Activated gamma-delta T cell (primary cell): ENCODE data around the gene RNF114.
"Not testable (repeated sequence)": the region's sequence is repeated elsewhere in the genome, so short reads cannot be mapped to it uniquely, and the experiment has no call there.

Source experiments
- DNase-seq: peaks from one replicate; lab custom pipeline; 2025; lab: John Stamatoyannopoulos, UW
- total RNA-seq, 2 donors: gene quantifications; one replicate each; lab custom pipeline; 2026; lab: John Stamatoyannopoulos, UW

Gene RNF114, protein sequence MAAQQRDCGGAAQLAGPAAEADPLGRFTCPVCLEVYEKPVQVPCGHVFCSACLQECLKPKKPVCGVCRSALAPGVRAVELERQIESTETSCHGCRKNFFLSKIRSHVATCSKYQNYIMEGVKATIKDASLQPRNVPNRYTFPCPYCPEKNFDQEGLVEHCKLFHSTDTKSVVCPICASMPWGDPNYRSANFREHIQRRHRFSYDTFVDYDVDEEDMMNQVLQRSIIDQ
- total RNA-seq: 102 to 109 reads per million in 2 donors

DNA sequence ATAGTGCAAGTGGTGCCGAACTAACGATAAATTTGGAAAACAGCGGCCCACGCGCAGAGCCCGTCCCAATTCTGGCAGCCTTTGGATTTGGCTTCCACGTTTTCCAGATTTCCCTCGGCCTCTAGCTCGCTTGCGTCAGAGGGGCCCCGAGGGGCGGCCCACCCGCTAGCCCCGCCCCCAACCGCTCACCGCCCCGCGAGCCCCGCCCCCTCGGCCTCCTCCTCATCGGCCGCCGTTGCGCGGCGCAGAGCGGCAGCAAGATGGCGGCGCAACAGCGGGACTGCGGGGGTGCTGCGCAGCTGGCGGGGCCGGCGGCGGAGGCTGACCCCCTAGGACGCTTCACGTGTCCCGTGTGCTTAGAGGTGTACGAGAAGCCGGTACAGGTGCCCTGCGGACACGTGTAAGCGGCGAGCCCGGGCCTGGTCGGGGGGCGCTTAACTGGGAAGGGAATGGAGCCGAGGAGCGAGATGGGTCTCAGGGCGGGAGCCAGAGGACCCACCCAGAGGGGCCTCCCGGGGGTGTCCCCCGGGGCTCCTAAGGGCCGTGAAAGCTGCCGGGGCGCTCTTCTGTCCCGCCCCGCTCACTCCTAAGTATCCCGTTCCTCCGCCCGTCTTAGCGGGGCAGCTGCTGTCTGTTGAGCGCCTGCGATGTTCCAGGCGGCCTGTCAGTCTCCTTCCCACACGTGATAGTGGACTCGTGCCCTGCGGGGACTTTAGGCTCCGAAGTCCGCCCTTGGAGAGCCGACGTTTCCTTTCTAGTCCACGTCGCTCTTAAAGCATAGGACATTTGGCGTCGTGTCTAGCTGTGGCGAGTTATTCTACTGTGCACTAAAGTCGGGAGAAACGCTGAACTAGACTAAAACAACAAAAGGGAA, at the start of gene RNF114:
Gene RNF114, plus strand, starts transcription at position 245 of the 874 bp plus-strand sequence. Its CDS starts 16 bp downstream, at position 261.
- DNase-seq: peak; percentile 86

DNA sequence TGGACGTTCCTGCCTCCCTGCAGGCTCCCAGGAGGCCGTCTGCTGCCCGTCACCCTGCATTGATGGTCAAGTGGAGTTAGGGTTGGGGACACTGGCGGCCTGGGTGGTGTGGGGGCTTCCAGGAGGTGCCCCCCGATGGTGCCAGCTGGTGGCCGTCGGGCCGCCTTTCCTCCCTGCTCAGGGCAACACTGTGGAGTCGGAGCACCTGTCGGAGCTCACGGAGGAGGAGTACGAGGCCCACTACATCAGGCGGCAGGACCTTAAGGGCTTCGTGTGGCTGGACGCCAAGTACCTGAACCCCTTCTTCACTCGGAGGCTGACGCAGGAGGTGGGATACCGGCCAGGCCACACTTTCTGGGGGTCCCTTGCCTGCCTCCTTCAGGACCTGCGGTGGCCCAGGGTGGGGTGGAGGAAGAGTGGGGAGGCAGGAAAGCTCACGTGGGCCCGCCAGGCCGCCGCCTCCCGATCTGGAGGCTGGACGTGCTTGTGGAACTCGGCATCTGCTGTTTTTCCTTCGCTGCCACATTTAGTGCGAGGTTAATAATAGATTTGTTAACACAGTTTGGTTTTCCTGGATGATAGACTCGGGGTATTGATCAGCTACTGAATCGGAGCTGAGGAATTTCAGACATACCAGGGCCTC, 49.5 kb upstream of the RNF114 start:
- no peak for DNase-seq

DNA sequence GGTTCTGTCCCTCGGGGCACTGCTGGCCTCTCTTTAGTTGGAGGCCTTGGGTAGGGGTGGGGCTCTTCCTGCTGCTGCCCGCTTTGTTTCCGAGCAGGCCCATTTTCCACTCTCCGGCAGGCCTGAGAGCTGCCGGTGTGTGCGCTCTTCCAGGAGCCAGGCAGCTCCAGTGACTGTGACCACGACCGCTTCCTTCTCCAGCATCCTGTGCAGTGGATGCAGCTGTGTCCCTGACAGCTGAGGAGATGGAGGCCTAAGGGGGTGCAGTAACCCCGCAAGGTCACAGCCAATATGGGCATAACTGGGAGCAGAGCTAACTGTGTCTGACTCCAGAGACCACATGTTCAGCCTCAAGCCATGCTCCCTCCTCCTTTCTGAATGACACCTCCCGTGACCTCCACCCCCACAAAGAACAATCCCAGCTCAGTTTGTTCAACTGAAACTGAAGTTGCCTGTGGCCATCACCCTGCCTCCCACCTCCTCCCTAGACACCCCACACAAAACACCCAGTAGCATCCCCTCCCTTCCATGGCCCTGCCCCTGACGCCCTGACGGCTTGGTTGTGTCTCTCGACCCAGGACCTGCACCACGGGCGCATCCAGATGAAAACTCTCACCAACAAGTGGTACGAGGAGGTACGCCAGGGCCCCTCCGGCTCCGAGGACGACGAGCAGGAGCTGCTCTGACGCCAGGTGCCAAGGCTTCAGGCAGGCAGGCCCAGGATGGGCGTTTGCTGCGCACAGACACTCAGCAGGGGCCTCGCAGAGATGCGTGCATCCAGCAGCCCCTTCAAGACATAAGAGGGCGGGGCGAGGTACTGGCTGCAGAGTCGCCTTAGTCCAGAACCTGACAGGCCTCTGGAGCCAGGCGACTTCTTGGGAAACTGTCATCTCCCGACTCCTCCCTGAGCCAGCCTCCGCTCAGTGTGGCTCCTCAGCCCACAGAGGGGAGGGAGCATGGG, 48.7 kb upstream of the RNF114 start:
- no peak for DNase-seq

DNA sequence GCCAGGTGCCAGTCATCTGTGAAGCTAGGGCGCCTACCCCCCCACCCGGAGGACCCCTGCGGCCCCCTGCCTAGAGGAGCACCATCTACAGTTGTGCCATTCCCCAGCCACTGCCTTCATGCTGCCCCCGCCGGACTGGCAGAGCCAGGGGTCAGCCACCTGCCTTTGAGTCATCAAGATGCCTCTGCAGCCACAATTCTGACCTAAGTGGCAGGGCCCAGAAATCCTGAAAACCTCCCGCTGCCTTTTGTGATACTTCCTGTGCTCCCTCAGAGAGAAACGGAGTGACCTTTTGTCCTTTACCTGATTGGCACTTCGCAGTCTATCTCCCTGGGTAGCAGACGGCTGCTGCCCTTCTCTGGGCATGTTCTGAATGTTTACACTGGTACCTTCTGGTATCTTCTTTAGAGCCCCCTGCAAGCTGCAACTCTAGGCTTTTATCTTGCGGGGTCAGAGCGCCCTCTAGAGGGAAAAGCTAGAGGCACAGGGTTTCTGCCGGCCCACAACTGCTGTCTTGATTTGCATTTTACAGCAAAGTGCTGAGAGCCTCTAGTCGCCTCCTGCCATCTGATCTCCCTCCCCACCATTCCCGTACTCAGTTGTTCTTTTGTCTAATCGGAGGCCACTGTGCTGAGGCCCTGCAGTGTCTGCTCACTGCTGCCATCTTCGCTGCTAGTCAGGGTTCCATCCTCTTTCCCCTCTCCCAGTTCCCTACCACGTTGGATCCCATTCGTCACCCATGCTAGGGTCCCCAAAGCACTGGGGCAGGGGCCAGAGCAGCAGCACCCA, 47.8 kb upstream of the RNF114 start:
- DNase-seq: no peak

DNA sequence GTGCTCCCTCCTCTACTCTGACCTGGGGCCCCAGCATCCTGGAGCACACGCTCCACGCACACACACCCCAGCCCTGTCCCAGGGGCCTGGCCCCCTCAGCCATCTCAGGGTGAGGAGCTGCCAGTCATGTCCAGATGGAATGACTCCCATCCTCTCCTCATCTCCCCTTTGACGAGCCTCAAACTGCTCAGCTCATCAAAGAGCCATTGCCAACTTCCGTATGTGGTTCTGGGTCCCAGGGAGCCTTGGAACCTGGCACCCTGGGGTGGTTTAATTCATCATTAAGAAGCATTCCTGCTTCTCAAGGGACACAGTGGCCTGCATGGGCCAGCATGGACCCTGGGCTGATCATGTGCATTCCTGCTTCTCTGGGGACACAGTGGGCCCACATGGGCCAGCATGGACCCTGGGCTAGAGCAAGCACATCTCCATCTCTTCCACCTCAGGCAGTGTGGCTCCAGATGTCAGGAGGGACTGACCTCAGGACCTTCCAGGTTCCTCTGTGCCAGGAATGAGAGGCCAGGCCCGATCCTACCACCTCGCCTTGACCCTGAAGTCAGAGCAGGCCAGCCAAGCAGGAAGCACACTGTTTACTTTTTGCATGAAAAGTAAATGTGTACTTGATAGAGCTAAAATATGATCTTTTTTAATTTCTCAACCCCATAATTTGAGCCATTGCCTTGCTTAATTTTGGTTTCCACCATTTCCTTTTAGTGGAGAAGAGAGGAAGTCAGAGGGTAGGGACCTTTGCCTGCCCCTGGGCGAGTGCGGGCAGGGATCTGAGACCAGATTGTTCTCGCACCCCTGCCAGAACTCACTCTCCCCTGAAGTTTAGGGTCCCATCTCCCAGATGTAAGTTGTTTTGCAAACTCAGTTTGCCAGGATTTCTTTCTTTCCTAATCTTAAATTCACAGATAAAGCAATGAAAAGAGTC, 46.9 kb upstream of the RNF114 start:
- no peak for DNase-seq

DNA sequence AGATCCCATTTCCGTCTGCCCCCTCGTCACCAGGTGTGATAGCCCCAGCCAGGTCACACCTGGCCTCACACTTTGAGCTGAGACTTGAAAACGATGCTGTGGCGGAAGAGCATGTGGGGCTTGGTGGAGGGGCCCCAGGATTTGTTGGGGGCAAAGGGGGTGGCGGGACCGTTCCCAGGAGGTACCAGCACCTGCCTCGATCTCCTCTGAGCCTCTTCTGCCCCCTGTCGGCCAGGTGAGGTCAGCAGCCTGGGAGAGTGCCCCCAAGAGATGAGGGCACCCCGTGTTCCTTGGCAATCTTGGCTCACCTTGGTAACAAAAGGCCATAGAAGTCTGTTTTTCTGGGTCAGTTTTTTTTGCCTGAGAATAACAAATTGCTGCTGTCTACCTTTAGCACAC, 46.3 kb upstream of the RNF114 start:
- no peak for DNase-seq

DNA sequence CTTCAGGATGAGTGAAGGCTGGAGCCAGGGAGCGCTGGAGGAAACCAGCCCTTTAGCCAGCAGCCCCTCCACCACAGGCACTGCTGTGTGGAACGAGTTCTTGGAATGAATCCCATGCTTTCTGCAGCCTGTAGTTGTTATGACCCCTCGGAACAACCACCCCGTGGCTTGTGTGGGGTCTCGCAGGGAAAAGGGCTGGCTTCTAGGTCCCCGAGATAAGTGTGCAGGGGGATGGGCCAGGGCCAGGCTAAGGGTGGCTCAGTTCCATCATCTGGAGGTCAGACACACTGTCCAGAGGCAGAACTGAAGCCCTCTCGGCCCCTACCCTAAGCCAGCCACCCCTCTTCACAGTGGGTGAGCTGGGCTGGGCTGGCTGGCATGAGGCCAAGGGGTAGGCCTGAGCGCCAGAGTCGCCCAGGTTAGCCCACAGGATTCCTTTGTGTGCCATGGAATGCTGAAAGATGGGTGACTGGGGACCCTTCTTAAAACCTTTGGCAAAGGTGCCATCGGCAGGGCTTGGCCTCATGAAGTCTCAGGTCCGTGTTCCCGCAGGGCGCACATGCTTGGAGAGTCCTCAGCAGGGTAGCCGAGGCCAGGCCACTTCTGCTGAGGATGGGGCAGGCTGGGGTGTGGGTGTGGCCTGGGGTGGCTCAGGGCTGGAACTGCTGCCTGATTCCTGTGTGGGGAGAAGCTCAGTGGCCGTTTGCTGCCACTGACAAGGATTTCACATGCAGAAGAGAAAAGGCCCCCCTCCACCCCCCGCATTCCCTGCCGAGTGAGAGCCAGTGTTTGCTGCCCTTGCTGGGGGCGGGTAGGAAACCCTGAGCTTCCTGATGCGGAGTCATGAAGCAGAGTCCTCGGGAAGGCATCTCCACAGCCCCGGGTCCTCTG, 45.5 kb upstream of the RNF114 start:
- no peak for DNase-seq

DNA sequence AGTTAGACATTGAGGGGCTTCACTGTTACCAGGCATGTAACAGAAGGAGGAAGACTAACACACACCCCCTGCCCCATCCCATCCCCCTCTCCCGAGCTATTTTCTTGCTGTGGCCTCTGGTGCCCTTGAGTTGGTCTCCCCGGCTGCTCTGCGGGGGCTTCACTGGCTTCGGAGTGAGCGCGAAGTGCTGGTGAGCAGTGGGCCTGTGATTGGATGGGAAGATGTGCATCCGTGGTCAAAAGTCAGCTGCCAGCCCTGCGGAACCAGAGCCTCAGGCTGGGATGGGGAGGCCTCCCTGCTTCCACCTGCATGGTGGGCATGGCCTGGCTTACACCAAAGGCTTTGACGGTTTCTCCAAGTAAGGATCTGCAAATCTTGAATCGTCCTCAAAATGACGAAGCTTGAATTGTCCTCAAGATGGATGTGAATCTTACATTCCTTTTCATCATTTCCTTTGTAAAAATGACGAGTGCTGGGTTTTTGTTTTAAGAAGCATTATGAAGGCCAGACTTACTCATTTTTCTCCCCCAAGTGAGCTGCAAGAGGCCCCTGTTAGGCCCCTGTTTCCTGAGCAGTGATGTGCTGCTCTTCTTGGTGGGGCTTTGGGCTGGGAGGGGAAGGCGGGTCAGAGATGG, 44.6 kb upstream of the RNF114 start:
- DNase-seq: no peak

DNA sequence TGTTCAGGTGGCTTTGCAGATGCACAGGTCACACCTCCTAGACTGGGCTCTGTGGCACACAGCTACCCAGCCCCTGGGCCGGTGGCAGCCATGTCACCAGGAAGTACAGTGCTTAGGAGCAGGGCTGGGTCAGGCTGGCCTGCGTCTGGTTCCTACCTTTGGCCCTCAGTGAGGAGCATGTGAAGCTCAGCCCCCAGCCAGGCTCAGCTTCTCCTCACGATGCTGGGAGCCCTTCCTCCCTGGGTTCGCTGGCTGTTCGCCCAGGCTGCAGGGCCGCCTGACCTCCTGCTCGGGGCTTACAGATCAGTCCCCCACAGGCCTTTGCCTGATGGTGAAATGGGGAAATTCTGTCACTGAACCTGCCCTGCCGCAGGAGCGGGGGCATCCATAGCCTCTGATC, 43.9 kb upstream of the RNF114 start:
- no peak for DNase-seq

DNA sequence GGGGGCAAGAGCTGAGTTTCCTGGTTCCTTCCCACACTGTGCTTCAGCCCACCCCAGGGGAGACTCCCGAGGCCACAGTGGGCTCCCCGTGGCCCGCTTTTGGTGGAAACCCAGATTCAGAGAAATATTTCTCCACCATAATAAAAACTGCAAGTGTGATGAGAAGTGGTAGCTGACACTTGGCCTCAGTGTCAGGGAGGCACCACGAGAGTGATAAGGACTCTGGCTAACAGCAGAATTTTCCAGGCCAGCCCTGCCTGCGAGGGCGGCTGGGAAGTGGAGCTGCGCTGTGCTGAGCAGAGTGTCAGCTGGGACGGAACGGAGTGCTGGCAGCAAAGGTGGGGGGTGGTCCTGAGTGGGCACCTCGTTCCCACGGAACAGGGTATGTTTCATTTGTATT, 43.4 kb upstream of the RNF114 start:
- DNase-seq: no peak

DNA sequence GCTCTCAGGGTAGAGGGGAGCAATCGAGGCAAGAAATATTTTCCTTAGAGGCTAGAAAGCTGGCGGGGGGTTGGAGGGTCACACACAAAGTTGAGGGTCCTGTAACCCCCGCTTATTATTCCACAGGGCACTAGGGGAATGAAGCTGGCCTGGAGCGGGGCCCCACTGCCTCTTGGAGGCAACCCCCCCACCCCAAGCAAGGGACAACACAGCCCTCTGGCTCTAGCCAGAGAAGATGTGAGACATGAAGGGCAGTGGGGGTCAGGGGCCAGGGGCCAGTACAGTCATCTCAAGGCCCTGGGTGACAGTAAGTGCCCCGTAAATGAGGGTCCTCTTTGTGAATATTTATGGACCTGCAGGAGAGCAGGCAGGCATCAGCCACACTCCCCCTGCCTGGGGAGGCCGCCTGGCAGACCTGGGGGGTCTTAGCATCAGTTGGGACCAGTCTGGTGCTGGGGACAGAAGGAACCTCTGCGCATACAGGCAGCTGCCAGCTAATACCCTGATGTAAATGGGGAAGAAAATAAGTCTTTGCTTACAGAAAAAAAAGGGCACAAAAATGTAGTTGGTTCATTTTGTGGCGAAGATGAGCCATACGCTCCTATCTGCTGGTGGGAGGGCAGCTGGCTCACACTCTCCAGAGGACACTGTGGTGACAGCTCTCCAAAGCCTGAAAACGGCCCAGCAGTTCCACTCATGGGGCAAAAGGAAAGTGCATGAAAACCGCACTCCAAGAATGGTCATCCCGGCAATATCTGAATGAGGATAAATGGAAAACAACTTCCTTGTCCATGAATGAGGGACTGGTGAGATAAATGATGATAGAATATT, 42.7 kb upstream of the RNF114 start:
- DNase-seq: no peak

DNA sequence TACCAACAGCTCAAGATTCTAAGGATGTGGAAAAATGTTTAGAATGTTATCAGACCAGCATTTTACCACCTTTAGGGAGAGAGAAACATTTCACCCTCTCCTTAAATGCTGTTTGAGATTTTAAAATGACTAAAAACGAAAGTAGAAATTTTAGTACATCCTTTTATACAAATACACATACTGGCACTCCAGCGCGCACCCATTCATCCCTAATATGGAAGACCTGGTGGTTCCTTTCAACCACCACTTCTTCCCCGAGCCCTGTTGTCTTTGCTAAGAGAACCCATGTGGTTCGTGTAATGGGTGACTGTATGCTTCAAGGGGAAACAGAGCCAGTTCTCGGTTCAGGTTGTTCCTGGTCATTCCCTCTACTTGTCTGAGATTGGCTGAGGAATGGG, 42.1 kb upstream of the RNF114 start:
- DNase-seq: no peak

DNA sequence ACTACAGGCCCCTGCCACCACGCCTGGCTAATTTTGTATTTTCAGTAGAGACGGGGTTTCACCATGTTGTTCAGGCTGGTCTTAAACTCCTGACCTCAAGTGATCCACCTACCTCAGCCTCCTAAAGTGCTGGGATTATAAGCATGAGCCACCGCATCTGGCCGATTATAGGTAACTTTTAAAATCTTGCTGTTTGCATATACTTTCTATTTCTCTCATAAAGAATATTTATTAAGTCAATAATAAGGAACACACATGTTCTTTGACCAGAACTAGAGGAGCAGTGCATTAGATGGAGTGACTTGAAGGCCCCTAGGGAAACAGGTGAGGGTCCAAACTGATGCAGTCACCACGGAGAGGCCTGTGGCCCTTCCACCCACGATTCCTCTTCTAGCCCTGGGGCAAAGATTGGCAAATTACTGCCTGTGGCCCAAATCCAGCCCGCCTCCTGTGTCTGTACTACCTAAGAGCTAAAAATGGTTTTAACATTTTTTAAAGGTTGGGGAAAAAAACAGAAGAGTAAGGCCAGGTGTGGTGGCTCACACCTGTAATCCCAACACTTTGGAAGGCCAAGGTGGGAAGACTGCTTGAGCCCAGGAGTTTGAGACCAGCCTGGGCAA, 40.6 kb upstream of the RNF114 start:
- DNase-seq: not testable (repeated sequence)

DNA sequence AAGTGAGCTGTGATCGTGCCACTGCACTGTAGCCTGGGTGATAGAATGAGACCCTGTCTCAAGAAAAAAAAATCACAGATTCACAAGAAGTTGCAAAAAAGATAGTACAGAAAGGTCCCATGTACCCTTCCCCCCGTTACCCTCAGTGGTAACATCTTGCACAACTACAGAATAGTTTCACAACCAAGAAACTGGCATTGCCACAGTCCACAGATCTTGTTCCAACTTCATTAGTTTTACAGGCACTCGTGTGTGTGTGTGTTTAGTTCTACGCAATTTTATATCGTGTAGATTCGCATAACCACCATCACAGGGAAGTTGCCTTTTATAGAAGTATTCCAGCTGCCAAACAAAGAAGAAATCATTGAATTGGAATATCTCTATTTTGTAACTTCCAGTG, 40.0 kb upstream of the RNF114 start:
- DNase-seq: no peak

DNA sequence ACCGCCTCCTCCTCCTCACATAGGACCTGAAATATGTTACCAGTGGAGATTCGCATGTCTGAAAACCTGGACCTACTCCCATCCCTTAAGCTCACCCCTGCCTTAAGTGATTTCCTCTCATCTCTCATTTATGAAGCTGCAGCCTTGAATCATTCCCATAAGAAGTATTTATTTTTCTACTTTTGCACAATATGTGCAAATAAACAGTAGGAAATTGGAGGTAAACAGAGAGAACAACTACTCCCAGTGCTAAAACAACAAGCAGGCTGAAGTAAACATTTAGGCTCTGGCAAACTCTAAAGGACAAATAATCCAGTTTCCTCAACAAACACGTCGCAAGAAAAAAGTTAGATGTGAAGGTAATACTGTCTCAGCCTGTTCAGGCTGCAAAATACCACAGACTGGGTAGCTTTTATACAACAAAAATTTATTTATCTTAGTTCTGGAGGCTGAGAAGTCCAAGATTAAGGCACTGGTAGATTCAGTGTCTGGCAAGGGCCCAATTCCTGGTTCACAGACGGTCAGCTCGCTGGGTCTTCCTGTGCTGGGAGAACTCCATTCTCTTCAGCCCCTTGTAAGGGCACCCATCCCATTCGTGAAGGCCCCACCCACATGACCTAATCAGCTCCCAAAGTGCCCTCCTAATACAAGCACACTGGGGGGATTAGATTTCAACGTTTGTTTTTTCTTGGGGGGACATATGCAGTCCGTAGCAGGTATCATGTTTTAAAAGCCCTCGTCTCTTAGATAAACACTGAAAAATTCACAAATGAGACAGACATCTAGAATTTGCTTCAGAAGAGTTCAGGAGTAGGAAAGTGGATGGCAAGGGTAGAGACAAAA, 36.4 kb upstream of the RNF114 start:
- no peak for DNase-seq

DNA sequence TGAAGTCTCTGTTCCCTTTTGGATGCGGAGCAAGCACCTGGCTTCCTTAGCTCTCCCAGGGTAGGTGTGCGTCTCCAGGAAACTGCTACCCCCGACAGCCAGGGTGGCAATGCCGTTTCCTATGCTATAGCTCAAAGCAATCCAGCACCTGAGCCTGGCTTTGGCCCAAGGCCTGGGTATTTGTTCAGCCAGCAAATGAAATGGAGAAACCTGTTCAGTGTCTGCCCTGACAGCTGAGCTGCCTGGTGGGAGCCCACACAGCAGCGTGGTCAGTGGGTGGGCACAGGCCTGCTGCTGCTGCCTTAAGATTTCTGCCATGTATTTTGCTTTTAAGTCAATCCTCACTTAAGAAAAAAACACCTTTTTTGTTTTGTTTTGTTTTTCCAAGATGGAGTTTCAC, 34.6 kb upstream of the RNF114 start:
- no peak for DNase-seq
